ENCODE results near the gene CBY1. TPM values are rescaled to one million over a fixed set of nuclear protein-coding genes. Genes with fewer than 3 reads are reported as not detected.
"Not testable (repeated sequence)": the region's sequence is repeated elsewhere in the genome, so short reads cannot be mapped to it uniquely, and the experiment has no call there.

Gene CBY1
- 9.4 and 19.4 TPM in 2 replicates for total RNA-seq (2014; rRNA removed; shearing (Covaris generic))

DNA sequence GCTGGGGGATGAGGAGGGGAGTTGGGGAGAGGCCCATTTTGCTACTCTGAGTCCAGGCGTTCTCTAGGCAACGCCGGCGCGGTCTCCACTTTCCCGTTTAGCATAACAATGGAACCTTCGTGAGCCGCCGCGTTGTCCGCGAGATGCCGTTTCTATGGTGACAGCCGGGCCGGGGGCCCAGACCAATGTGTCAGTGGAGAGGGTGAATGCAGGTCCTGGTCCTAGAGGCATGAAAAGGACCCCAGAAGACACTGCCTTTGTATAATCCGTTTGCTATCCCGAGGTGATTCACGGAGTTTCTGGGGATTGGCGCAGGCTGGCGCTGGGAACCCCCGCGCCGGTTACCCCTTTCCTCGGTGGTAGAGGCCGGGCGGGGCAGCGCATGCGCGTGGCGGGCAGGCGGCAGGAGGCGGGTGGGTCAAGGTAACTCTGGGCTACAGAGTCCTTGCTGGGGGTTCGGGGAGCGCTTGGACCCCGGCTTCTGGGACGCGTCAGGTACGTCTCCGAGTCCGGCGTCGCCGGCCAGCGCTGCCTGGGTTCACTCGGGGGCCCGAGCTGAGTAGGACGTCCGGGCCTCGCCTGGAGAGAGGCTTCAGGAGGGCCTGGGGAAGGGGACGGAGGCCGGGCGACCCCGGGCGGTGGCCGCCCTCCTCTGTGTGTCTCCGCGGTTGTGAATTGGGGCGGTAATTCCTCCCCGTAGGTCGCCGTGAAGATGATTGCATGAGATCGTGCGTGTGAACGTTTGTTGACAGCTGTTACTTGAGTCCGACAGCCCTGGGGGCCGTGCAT, at the start of gene CBY1, which contains the start of gene FAM227A:
Gene CBY1 (plus strand): TSS at position 383 of the 789 bp plus-strand sequence. CDS start 11,417 bp downstream, outside the sequence.
Gene FAM227A (minus strand): TSS at position 137 of the 789 bp plus-strand sequence. CDS start 6,224 bp downstream, outside the sequence.
- DNase-seq (ENCODE audit: low read depth), result peak; percentile 83

DNA sequence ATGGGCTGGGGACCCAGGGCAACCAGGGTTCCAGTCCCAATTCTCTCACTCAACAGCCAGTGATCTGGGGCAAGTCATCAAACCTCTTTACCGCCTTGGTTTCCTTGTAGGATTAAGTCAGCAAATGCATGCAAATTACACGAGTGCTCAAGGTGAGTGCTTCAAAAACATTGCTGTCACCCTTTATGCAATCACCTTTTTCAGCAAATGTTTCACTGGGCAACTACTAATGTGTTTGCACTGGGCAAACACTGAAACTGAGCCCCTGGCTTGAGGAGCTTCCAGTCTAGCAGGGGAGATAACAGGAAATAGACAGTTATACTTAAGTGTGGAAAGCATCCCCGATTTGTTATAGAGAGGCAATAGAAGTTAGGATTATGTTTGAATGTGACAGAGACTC, 48.8 kb upstream of the CBY1 start:
- no peak for DNase-seq (ENCODE audit: low read depth)

- DNase-seq (ENCODE audit: low read depth), result no peak
Observed at GRCh38 chr22:38608992-38609750, 47.3 kb upstream of the CBY1 start.

GRCh38 chr22:38610234-38610633, 46.2 kb upstream of the CBY1 start:
- DNase-seq (ENCODE audit: low read depth), result no peak

- DNase-seq (ENCODE audit: low read depth), result no peak
Observed at GRCh38 chr22:38611559-38611958, 44.9 kb upstream of the CBY1 start.

DNA sequence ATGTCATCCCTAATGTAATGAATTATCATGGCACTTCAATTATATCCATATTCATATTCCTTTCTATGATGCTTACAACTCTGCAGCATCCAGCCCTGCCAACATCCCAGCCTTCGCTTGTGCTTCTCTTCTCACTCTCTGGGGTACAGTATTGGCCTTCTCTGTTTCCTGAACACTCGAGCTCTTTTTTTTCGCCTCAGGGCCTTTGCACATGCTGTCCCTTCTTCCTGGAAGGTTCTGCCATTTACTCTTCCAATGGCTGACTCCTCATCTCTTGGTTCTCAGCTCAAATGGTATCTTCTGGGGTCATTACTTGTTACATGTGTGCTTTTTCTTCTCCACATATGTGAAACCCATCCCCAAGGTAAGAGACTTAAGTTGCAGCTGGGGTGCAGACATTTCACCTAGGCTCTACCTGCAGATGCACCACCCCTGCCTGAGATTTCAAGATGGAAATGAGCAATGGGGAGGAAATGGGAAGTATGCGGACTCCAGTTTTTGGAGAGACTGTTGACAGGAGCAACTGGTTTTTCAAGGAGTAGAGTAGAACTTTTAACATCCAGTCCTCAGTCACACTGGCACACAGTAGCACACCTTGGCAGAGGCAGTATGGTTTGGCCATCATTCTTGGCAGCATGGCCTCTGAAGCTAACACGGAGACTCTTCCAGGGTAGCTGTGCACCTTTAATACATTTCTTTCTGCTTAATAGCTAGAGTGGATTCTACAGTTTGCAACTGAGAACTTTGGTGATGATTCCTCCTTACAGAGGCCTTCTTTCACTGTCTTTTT, 44.0 kb upstream of the CBY1 start:
- no peak for DNase-seq (ENCODE audit: low read depth)

DNA sequence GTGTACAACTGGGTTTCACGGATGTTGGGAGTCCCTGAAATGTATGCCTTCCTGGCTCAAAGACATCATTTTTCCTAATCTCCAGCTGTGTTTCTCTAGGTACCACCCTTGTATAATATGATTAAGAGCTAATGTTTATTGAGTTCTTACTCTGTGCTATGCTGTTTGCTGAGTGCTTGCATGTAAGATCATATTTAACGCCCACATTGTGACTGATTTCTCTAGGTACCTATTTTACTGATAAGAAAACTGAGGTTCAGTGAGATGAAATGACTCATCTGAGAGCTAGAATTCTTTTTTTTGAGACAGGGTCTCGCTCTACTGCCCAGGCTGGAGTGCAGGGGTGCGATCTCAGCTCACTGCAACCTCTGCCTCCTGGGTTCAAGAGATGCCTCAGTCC, 42.9 kb upstream of the CBY1 start:
- no peak for DNase-seq (ENCODE audit: low read depth)

DNA sequence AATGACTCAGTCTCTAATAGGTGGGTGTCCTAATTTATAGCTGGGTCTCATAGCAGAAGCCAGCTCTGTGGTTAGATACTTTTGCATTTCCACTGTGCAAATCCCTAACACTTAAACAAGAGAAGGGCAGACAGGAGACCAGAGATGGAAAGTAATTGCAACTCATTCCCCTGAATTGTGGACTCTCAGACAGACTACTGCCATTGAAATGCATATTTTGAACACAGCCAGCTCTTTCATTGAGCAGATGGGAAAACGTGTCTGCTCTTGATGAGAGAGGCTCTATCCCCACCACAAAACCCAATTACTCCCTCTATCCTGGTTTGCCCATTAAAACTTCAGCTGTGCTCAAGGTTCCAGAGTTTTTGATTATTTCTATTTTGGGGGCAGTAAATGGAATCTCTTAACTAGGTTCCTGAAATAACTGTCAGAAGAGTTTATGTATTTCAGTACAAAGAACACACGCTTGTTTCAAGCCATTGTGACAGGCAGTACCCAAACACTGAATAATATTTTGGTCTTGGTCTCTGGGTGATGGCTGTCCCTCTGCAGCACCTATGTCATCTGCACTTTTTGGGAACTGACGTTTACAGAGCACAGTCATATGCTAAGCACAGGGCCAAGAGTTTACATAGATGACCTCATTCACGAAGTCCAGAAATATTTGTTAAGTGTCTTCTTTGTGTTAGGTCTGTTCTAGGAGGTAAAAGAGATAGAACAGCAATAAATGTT, 41.9 kb upstream of the CBY1 start:
- DNase-seq (ENCODE audit: low read depth), result no peak

DNA sequence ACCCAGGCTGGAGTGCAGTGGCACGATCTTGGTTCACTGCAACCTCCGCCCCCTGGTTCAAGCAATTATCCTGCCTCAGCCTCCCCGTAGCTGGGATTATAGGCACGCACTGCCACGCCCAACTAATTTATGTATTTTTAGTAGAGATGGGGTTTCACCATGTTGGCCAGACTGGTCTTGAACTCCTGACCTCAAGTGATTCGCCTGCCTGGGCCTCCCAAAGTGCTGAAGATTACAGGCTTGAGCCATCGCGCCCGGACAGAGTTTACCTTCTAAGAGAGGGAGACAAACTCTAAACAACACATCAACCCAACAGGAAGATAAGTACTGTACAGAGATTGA, 41.4 kb upstream of the CBY1 start:
- DNase-seq (ENCODE audit: low read depth), result not testable (repeated sequence)

DNA sequence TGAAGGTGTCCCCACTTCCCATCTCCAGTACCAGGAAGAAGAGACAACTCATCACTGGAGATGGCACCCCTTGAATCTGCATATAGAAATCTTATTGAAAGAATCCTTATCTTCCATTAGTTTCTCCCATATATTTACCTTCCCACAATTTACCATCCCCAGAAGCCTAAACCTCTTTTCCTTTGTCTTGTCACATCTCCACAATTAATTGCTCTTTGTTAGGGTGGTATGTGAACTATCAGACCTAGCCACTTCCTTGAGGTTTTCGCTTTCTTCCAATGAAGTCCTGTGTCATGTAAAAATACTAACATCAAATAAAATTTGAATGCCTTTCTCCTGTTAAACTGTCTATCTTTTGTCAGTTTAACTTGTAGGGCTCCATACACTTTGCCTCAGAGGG, 38.2 kb upstream of the CBY1 start:
- DNase-seq (ENCODE audit: low read depth), result no peak

- DNase-seq (ENCODE audit: low read depth), result peak; percentile 6
Observed at GRCh38 chr22:38618682-38619081, 37.8 kb upstream of the CBY1 start.

DNA sequence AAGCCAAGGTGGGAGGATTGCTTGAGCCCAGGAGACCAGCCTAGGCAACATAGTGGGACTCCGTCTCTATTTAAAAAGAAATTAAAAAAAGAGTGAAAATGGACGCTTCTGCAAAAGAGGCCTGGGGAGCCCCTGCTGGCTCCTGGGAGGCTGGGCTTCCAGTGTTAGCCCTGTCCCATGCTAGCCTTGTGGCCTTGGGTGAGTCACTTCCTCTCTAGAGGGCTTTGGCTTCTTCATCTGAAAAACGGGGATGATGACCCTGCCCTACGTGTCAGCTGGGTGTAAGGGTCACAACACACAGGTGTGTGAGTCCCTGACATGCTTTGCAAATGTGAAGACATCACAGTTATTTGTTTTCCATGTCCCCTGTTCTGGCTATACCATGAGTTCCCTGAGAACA, 33.1 kb upstream of the CBY1 start:
- DNase-seq (ENCODE audit: low read depth), result peak; percentile 16

GRCh38 chr22:38628444-38628843, 28.0 kb upstream of the CBY1 start:
- no peak for DNase-seq (ENCODE audit: low read depth)

- DNase-seq (ENCODE audit: low read depth), result no peak
Observed at GRCh38 chr22:38629108-38629507, 27.3 kb upstream of the CBY1 start.

GRCh38 chr22:38631724-38632123, 24.7 kb upstream of the CBY1 start:
- no peak for DNase-seq (ENCODE audit: low read depth)

GRCh38 chr22:38632528-38632927, 23.9 kb upstream of the CBY1 start:
- no peak for DNase-seq (ENCODE audit: low read depth)

DNA sequence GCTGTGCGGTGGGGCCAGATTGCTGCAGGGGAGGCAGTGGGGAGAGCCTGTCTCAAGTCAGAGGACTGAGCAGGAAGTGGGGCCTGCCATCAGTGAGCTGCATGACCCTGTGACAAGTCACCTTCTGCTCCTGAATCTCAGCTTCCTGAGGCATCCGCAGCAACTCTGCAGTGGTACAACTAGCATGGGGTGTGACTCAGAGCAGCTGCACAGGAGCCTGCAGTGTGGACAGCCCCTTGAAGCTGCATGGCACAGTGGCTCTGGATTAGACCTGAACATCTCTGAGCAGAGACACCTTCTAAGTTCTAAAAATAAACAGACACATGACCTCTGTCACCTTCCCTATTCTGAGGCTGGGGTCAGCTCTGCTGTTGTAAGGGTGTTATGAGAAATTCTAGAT, 18.2 kb upstream of the CBY1 start:
- DNase-seq (ENCODE audit: low read depth), result no peak

GRCh38 chr22:38638728-38639127, 17.7 kb upstream of the CBY1 start:
- no peak for DNase-seq (ENCODE audit: low read depth)

- no peak for DNase-seq (ENCODE audit: low read depth)
Observed at GRCh38 chr22:38641476-38642040, 14.9 kb upstream of the CBY1 start.

GRCh38 chr22:38644245-38644644, 12.2 kb upstream of the CBY1 start:
- DNase-seq (ENCODE audit: low read depth), result not testable (repeated sequence)

- DNase-seq (ENCODE audit: low read depth), result no peak
Observed at GRCh38 chr22:38645430-38645829, 11.0 kb upstream of the CBY1 start.
